NCI-H187 treated with DMSO at 0.1 percent for 48 hours (cell line): ENCODE data around the gene GSX2.
"Not testable (repeated sequence)": the region's sequence is repeated elsewhere in the genome, so short reads cannot be mapped to it uniquely, and the experiment has no call there.

Experiments
- DNase-seq: peaks from one replicate; lab custom pipeline; 2025; lab: John Stamatoyannopoulos, UW

Gene GSX2

DNA sequence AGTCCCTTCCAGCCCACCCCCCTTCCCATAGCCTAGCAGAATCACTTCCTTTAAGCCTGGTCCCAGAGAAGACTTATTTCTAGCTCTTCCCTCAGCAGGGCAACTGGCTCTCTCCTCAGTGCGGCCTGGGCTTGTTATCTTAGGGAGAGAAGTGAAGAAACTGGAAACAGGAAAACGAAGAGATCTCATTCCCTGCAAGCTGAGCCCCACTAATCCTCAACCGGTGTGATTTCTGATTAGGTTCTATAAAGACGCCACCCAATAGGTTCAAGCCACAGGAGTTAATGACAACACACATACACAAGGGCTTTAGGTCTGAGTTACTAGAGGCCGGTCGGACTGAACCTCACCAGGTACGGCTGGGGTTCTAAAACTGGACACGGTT lies 3.2 kb downstream of the GSX2 start:
- DNase-seq, result no peak

DNA sequence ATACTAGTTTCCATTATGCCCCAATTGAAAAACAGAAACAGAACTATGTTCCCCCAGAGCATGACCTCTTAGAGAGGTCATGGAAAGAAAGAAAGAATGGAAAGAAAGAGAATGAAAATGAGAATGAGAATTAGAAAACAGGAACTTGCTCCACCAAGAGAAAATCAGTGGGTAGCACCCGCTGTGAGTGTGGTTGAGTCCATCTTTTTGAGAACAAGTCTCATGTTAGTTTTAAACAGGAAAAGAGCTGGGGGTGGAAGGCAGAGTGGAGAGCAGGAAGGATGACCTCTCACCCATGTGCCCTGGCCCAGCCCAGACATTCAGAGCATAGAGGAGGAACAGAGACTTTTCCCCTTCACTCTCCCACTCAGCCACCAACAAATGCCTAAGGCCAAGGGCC lies 4.9 kb downstream of the GSX2 start:
- no peak for DNase-seq

DNA sequence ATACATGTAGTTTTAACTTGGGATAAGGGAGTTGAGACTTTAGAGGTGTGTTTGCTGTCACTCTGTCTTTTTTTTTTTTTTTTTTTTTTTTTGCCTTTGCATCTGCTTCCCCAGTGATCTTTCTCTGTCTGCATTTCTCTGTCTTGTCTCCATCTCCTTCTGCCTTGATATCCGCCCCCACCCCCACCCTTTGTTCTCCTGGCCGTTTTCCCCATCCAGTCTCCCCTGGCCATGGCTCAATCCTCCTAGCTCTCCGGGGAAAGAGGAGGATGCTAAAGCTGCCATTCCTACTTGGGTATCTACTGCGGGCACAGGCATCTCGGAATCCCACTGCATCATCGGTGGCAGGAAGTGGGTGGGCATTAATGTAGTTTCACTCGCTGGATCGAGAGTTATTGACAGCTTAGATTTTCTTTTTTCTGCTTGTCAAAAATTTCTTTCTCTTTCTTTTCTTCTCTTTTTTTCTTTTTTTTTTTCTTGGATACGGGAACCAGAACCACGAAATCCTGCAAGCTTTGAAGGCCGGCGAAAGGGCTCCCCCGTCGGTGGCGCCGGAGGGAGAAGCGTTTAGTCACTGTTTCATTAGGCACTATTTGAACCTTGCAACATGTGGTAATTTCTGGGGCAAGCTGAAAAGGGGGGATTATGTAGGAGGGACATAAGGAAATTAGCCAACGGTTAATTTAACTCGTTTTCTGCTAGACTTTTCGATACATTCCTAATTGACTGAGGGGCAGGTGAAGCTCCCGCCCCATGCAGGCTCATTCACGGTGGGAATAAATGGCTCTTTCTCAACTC lies 8.2 kb downstream of the GSX2 start:
- no peak for DNase-seq

- no peak for DNase-seq
Measured at GRCh38 chr4:54109241-54110018, 9.5 kb downstream of the GSX2 start.

GRCh38 chr4:54110019-54110416 lies 10.1 kb downstream of the GSX2 start:
- no peak for DNase-seq

DNA sequence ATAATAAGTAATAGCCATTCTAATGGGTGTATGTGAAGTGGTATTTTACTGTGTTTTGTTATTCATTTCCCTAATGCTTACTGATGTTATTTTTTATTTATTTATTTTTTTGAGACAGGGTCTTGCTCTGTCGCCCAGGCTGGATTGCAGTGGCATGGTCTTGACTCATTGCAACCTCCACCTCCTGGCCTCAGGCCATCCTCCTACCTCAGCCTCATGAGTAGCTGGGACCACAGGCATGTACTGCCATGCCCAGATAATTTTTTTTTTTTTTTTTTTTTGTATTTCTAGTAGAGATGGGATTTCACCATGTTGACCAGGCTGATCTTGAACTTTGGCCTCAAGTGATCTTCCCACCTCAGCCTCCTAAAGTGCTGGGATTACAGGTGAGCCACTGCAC lies 13.2 kb downstream of the GSX2 start:
- not testable (repeated sequence) for DNase-seq

DNA sequence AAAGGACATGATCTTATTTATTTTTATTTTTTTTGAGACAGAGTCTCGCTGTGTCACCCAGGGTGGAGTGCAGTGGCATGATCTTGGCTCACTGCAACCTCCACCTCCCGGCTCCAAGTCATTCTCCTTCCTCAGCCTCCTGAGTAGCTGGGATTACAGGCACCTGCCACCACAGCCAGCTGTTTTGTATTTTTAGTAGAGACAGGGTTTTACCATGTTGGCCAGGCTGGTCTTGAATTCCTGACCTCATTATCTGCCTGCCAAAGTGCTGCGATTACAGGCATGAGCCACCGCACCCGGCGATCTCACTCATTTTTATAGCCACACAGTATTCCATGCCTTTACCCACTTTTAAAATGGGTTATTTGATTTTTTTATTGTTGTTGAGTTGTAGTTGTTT lies 16.3 kb downstream of the GSX2 start:
- DNase-seq, result not testable (repeated sequence)

- no peak for DNase-seq
Measured at GRCh38 chr4:54118850-54119589, 19.1 kb downstream of the GSX2 start.

DNA sequence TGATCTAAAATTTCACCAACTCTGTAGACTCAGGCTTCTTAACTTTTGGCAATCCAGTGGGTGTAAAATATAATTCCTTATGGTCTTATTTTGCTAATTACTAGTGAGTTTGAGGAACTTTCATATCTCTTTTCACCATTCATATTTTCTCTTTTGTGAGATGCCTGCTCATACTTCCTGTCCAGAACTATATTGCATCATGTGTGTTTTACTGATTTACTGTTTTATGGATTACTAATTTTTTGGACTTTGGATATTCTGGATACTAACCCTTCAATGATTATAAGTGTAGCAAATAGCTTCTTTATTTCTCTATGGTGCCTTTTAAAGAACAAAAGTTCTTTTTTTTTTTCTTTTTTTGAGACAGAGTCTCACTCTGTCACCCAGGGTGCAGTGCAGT lies 20.6 kb downstream of the GSX2 start:
- no peak for DNase-seq

DNA sequence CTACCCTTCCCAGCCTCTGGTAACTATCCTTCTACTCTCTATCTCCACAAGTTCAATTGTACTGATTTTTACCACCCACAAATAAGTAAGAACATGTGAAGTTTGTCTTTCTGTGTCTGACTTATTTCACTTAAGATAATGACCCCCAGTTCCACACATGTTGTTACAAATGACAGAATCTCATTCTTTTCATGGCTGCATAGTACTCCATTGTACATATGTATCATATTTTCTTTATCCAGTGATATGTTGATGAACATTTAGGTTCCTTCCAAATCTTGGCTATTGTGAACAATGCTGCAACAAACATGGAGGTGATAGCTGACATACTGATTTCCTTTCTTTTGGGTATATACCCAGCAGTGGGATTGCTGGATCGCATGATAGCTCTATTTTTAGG lies 27.7 kb downstream of the GSX2 start:
- no peak for DNase-seq

GRCh38 chr4:54128694-54129093 lies 28.7 kb downstream of the GSX2 start:
- DNase-seq, result not testable (repeated sequence)

DNA sequence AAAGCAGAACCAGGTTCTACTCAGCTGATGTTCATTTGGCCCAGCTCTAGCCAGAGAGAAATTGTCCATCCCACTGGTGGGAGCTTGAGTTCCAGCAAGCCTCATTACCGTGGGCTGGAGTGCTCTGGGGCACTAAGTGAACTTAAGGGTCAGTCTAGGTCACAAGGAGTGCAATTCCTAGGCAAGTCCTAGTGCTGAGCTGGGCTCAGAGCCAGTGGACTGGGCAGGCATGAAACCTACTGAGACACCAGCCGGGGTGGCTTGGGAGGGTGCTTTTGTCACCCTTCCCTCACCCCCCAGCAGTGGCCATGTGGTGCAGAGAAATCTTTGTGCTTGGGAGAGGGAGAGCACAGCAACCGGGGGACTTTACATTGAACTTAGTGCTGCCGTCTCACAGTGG lies 39.4 kb downstream of the GSX2 start:
- no peak for DNase-seq

- DNase-seq, result no peak
Measured at GRCh38 chr4:54140287-54140686, 40.3 kb downstream of the GSX2 start.

DNA sequence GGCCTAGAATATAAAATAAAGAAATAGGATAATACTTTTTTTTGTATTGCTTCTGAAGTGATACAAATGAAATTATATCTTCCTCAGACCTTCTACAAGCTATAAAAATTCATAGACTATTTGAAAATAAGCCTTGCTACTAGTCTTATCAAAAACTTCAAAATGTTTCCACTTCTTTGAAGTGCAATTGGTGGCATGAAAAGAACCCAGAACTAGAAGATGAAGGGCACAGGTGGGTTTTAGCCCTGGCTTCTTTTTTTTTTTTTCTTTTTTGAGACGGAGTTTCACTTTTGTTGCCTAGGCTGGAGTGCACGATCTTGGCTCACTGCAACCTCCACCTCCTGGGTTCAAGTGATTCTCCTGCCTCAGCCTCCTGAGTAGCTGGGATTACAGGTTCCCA lies 44.2 kb downstream of the GSX2 start:
- no peak for DNase-seq

DNA sequence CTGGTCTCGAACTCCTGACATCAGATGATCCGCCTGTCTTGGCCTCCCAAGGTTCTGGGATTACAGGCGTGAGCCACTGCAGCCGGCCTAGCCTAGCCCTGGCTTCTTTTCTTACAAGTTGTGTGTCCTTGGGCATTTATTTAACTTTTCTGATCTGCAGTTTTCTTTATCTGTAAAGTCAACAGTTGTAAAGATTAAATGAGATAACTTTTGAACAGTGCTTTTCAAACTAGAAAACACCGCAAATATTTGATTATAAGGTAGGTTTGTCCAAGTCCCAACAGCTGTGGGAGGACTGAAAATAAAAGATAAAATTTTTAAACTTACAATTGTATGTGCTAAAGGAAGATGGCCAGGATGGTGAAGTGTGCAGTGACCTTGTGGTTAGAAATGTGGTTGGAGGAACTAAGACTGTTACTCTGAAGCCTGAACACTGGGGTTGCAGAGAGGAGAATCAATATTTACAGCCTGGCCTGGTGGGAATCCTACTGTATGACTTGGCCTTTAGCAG lies 44.8 kb downstream of the GSX2 start:
- no peak for DNase-seq

GRCh38 chr4:54146139-54146538 lies 46.2 kb downstream of the GSX2 start:
- DNase-seq, result no peak

DNA sequence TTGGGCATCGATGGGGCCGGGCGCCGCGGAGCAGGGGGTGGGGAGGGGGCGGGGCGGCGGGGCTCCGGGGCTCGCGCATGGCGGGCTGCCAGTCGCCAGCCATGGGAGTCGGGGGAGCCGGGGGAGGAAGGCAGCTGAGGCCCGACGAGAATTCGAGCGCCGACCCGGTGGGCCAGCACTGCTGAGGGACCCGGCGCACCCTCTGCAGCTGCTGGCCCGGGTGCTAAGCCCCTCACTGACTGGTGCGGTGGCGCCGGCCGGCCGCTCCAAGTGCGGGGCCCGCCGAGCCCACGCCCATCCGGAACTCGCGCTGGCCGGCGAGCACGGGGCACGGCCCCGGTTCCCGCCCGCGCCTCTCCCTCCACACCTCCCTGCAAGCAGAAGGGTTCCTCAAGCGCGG lies 49.4 kb downstream of the GSX2 start:
- DNase-seq, result no peak
